ENCODE results near the gene KDM4C. TPM values are rescaled to one million over a fixed set of nuclear protein-coding genes. Genes with fewer than 3 reads are reported as not detected.

KDM4C gene
- total and polyA plus RNA-seq, 7 donors, result 16.4 to 33.5 (median 28.8) TPM

DNA sequence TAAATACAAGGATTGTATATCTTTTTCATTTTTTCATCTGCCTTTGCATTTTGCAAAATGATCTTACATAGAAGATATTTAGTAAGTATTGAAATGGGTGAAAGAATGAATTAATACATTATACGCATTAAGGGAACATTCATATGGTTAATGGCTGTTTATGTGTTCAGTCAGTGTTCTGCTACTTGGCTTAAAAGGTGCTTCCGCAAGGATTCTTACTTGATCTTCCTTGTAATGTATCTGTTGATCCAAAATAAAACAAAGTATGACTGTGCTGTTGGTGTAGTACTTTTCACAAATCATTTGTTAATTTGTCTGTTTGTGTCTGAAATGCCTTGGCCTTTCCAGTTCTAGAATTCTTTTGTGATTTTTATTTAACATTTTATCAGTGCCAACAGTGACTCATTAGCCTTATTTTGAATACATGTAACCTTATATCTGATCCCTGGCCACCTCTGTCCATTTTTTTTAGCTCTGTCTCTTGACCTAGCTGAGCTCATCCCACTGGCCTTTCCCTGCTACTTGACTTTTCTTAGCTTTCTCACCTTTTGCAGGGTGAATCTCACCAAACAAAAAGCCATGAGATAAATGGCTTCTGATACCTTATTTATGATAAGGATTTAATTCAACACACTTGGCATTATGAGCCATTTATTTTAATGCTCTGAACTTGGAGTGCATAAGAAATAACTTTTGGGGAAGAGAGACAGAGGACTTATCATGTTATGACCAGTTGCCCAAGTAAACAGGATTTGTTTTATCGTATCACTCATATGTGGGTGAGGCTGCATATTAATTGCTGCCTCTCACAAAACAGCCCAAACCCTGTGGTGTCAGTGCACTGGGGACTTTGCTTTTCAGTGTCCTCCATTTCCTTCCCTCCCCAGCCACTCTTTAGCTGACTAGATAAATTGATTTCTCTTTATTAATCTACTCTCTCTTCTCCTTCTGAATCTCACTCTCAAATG is 340.3 kb downstream of the KDM4C start:
- WGBS, 2 donors, result 88 to 91% methylated on average over 3 of the region's 3 CpGs
- TF ChIP-seq POLR2A (IDR thresholded peaks at IDR 0.05), result no peak
- no peak for TF ChIP-seq EP300 (IDR thresholded peaks at IDR 0.05)
- TF ChIP-seq CTCF (IDR thresholded peaks at IDR 0.05), result no peak
- no peak for TF ChIP-seq POLR2AphosphoS5 (IDR thresholded peaks at IDR 0.05)
- no peak overlapping the region for H3K4me3 ChIP-seq
- no peaks in the 10 kb centered on the region for H3K36me3 ChIP-seq
- no peaks in the 10 kb centered on the region for H3K27me3 ChIP-seq
- intact Hi-C loops (cut with DNase I), result no loop called here
- no peaks in the 10 kb centered on the region for H3K4me1 ChIP-seq
- no peak for DNase-seq
- no peak overlapping the region for H3K27ac ChIP-seq
- H3K9me3 ChIP-seq, result no peaks in the 10 kb centered on the region

- no peak for DNase-seq
- WGBS, 2 donors, result 91 to 97% methylated on average over 7 of the region's 7 CpGs
- TF ChIP-seq EP300 (IDR thresholded peaks at IDR 0.05) (no peak), POLR2AphosphoS5 (IDR thresholded peaks at IDR 0.05) (no peak), CTCF (IDR thresholded peaks at IDR 0.05) (no peak), POLR2A (IDR thresholded peaks at IDR 0.05) (no peak)
Measured at GRCh38 chr9:7103367-7103766, 345.6 kb downstream of the KDM4C start.

DNA sequence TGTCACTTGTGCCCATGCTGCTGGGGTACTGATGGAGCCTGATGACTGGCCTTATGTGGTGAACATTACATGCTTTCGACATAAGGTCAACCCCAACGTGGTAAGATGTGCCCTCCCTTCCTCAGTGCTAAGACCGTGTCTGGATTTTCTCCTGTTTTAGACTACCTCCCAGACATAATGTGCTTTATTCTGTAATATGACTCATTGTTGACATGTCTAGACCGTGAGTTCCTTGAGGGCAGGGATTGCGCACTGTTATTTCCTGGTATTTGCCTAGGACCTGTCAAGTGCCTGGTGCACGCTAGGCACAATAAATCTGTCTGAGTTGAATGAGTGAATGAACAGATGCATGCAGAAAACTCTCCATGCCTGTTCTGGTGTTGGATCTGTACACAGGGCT is 346.0 kb downstream of the KDM4C start:
- no peaks in the 10 kb centered on the region for H3K4me1 ChIP-seq

More at GRCh38 chr9:7103367-7103766, 345.6 kb downstream of the KDM4C start:
- Histone ChIP-seq H3K27ac (no peak overlapping the region), H3K27me3 (no peaks in the 10 kb centered on the region), H3K36me3 (peaks cover 0 to 20% (median 0%) of the 10 kb centered on the region in 4 donors), H3K4me3 (no peak overlapping the region), H3K4me1 (no peaks in the 10 kb centered on the region), H3K9me3 (no peaks in the 10 kb centered on the region)
- intact Hi-C loops (cut with DNase I), result no loop called here

DNA sequence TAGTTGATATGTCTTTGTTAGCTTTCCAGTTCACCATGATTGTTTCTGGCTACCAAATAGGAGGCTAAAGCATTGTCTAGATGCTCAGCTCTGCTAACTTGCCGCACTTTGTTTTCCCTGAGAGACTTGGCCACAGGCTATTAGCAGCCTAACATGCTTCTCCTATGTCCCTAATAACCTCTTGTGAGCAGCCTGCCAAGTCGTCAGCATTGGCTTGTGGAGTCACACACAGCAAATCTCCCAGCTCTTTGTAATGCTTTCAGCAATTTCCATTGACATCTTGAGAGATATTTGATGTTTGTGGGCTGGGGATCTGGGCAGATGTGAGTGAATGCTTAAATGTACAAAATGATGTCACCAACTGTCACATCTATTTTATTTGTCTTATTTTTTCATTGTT is 346.9 kb downstream of the KDM4C start:
- intact Hi-C loops (cut with DNase I), result no loop called here
- Histone ChIP-seq H3K36me3 (peaks cover 0 to 20% (median 0%) of the 10 kb centered on the region in 4 donors), H3K4me1 (no peaks in the 10 kb centered on the region), H3K9me3 (no peaks in the 10 kb centered on the region), H3K27ac (no peak overlapping the region), H3K27me3 (no peaks in the 10 kb centered on the region), H3K4me3 (no peak overlapping the region)
- DNase-seq, result no peak
- TF ChIP-seq CTCF (IDR thresholded peaks at IDR 0.05) (no peak), POLR2A (IDR thresholded peaks at IDR 0.05) (no peak), POLR2AphosphoS5 (IDR thresholded peaks at IDR 0.05) (no peak), EP300 (IDR thresholded peaks at IDR 0.05) (no peak)
- WGBS, 2 donors, result 89 to 94% methylated on average over 2 of the region's 2 CpGs

More for the DNA sequence above, 346.0 kb downstream of the KDM4C start:
- Histone ChIP-seq H3K27ac (no peak overlapping the region), H3K9me3 (no peaks in the 10 kb centered on the region), H3K4me3 (no peak overlapping the region), H3K27me3 (no peaks in the 10 kb centered on the region), H3K36me3 (peaks cover 0 to 20% (median 0%) of the 10 kb centered on the region in 4 donors)
- TF ChIP-seq POLR2A (IDR thresholded peaks at IDR 0.05), result no peak
- TF ChIP-seq POLR2AphosphoS5 (IDR thresholded peaks at IDR 0.05), result no peak
- no peak for TF ChIP-seq CTCF (IDR thresholded peaks at IDR 0.05)
- no peak for TF ChIP-seq EP300 (IDR thresholded peaks at IDR 0.05)
- intact Hi-C loops (cut with DNase I), result no loop called here
- no peak for DNase-seq
- 79 to 87% methylated on average over 6 of the region's 6 CpGs for WGBS, 2 donors

Measured in sigmoid colon (tissue), 7 donors.